Uterus (tissue), 2 donors: Measurements from ENCODE around the gene MANSC4.

Experiments
- CTCF ChIP-seq, 4 experiments: fragments of 200-600 bp in 2 of 4; fragments of 450-650 bp in 2 of 4; sonication (generic) in 2 of 4; IDR thresholded peaks; one replicate each; pipeline ENCODE4 v1.5.1; 2016 to 2019; ENCODE audit warnings: antibody characterized with exemption in 4 of 4, mild to moderate bottlenecking in 2 of 4, moderate library complexity in 1 of 4
- POLR2A ChIP-seq, 2 donors: fragments of 450-650 bp; IDR thresholded peaks; one replicate each; pipeline ENCODE4 v1.6.1; 2016; ENCODE audit warnings: antibody characterized with exemption in 2 of 2, mild to moderate bottlenecking in 1 of 2, moderate library complexity in 1 of 2

DNA sequence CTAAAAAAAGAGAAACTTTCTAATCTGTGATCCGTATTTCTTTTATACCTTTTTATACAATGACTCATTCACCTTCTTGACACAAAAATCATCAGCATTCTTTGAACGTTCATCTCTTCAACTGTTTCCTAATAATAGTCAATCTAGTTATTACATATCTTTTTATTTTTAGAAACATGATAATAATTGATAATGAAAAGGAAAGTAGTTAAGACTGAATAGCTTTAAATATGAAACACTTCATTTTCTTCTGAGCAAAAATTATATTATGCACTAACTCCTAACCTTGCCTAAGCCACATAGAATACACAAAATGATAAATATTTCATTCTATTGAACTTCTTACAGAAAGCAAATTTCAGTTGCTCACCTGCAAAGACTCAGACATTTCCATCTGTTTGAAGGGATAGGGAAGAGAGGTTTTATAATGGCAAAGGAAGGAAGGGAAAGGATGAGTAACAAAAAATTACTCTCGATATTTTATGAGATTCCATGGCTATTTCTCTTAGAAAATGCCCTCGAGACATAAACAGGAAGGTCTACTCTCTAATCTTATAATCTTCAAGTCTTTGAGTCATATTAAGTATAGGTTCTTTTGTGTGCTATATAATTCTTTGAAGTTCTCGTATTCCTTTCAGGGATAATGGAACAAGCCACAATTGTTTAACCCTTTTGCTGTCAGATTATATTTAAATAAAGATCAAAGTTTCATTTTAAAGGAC is 7.5 kb downstream of the MANSC4 start:
- TF ChIP-seq POLR2A (IDR thresholded peaks at IDR 0.05), result no peak
- no peak for TF ChIP-seq CTCF (IDR thresholded peaks at IDR 0.05)
